Common myeloid progenitor, CD34-positive (primary cell): ENCODE measurements around the gene USP53. TPM values are rescaled to one million over a fixed set of nuclear protein-coding genes. Genes with fewer than 3 reads are reported as not detected.
A peak's percentile ranks its signal among the peaks of the same experiment; 100 is the strongest.
"Not testable (repeated sequence)": the region's sequence is repeated elsewhere in the genome, so short reads cannot be mapped to it uniquely, and the experiment has no call there.

Experiments used
- CTCF ChIA-PET: fragments of 350-600 bp; sonication (Branson Sonifier 250); formaldehyde crosslinking; loops from one replicate; lab custom pipeline; 2021; ENCODE audit warnings: antibody characterized with exemption; lab: Charles Lee
- POLR2A ChIA-PET: fragments of 350-600 bp; sonication (Branson Sonifier 250); formaldehyde crosslinking; loops from one replicate; lab custom pipeline; 2021; ENCODE audit warnings: antibody characterized with exemption; lab: Charles Lee
- DNase-seq, 3 donors: peaks; one replicate each; pipeline versions ENCODE4 v3.0.0 to v3.0.0-alpha.2; 2013
- H3K27ac ChIP-seq, 2 experiments: 1 replicate in 1 of 2; 2 replicates in 1 of 2; pipeline ENCODE4 v1.7.0; 2013; ENCODE audit warnings: inconsistent platforms in 2 of 2, low read length in 2 of 2, mild to moderate bottlenecking in 2 of 2, low read depth in 1 of 2, moderate library complexity in 1 of 2; ENCODE audit not compliant: severe bottlenecking in 2 of 2, insufficient read depth in 1 of 2, poor library complexity in 1 of 2
- H3K27me3 ChIP-seq, 5 experiments: replicated peaks in 2 of 5; 1 replicate in 3 of 5; 2 replicates in 2 of 5; pipeline versions ENCODE4 v1.6.1 to v1.7.0; 2013; ENCODE audit warnings: low read length in 4 of 5, mild to moderate bottlenecking in 2 of 5, moderate library complexity in 2 of 5, inconsistent platforms in 1 of 5; ENCODE audit not compliant: insufficient read depth in 5 of 5, control insufficient read depth in 4 of 5
- H3K36me3 ChIP-seq, 4 experiments: 1 replicate in 2 of 4; 2 replicates in 2 of 4; pipeline versions ENCODE4 v1.6.1 to v1.7.0; 2013; ENCODE audit warnings: low read length in 3 of 4, control low read depth in 1 of 4, mild to moderate bottlenecking in 1 of 4; ENCODE audit not compliant: control insufficient read depth in 4 of 4, insufficient read depth in 4 of 4
- H3K4me1 ChIP-seq, 4 experiments: 1 replicate in 3 of 4; 2 replicates in 1 of 4; pipeline versions ENCODE4 v1.6.1 to v1.7.1; 2013; ENCODE audit warnings: low read length in 3 of 4, mild to moderate bottlenecking in 3 of 4, control low read depth in 1 of 4, inconsistent platforms in 1 of 4, moderate library complexity in 1 of 4; ENCODE audit not compliant: control insufficient read depth in 4 of 4, insufficient read depth in 4 of 4; ENCODE audit errors: control extremely low read depth in 1 of 4
- H3K4me3 ChIP-seq, 7 experiments: 1 replicate in 4 of 7; 2 replicates in 3 of 7; pipeline versions ENCODE4 v1.5.1 to v1.7.0; 2013; ENCODE audit warnings: mild to moderate bottlenecking in 7 of 7, low read length in 6 of 7, moderate library complexity in 6 of 7, inconsistent platforms in 2 of 7, low read depth in 2 of 7, control low read depth in 1 of 7; ENCODE audit not compliant: insufficient read depth in 4 of 7, control insufficient read depth in 1 of 7; ENCODE audit errors: extremely low read depth in 1 of 7
- H3K9me3 ChIP-seq, 5 experiments: 1 replicate in 4 of 5; 2 replicates in 1 of 5; pipeline versions ENCODE4 v1.6.1 to v1.7.1; 2013; ENCODE audit warnings: low read length in 4 of 5, mild to moderate bottlenecking in 2 of 5, inconsistent platforms in 1 of 5, low read depth in 1 of 5, moderate library complexity in 1 of 5; ENCODE audit not compliant: control insufficient read depth in 4 of 5, insufficient read depth in 2 of 5; ENCODE audit errors: control extremely low read depth in 1 of 5
- WGBS: methylation state at CpG from one replicate; pipeline ENCODE4 v1.1.5; 2013; ENCODE audit not compliant: insufficient coverage; 5-methylcytosine and 5-hydroxymethylcytosine counted together
- polyA plus RNA-seq: library from polyadenylated mRNA; unstranded; fragments of 120-200 nt; gene quantifications from one replicate; pipeline ENCODE4 v1.2.1, GENCODE V29; 2013

Gene USP53
- polyA plus RNA-seq = 12.6 TPM

DNA sequence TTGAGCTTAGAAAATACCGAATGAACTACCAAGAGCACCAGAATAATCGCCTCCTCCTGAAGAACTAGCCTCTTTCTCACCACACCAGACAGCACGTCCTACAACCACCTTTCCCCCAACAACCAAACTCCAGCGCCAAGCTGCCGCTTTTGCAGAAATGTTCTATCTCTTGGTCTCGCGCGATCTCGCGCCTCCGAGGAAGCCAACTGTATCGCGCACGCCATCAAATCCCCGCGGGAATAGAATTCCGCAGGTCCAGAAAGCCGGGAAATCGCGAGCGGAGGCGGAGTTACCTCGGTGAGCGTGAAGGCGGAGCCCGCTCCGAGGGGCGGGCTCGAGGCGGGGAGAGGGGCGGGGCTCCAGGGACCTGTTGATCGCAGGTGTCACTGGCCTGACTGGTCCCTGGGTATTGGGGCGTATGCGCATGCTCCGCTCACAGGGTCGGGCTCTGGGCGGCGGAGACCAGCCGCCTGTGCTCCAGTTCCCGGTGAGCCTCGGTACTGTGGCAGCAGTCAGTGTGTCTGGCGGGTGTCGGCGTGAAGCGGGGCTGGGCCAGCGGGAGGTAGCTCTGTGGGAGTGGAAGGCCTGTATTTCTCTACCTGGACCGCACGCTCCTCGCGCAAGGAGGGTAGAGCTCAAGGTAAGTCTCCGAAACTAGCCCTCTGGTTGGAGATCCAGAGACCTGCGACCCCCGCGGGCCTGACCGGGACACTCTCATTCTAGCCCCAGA is at the start of gene USP53:
Gene USP53, plus strand, starts transcription at position 480 of the 730 bp plus-strand sequence. CDS start 27,047 bp downstream, outside the sequence.
- H3K9me3 ChIP-seq = no peaks in the 10 kb centered on the region
- H3K27me3 ChIP-seq = no peaks in the 10 kb centered on the region
- WGBS = 0% methylated on average over 51 of the region's 55 CpGs
- H3K4me1 ChIP-seq = peaks cover 0 to 25% (median 9%) of the 10 kb centered on the region in 4 experiments
- CTCF ChIA-PET = interaction anchor here (0.8 to 2.5 kb wide), 9 partner anchors 11 to 171 kb away, joined by 3 to 23 read pairs (median 4); no protein-coding TSS in a partner anchor
- POLR2A ChIA-PET = interaction anchor here (0.6 to 1.0 kb wide), 2 partner anchors 10 to 347 kb away, joined by 3 to 4 read pairs; no protein-coding TSS in a partner anchor
- H3K27ac ChIP-seq = peak within 1 kb of the TSS; percentile 82 to 87
- peak within 1 kb of the TSS; percentile 80 to 97 (median 92) for H3K4me3 ChIP-seq
- DNase-seq = peak; percentile 96 to 98 (median 98)
- H3K36me3 ChIP-seq = peaks cover 0 to 4% (median under 1%) of the 10 kb centered on the region in 4 experiments

GRCh38 chr4:119165767-119166166 is 46.7 kb upstream of the USP53 start:
- Histone ChIP-seq H3K9me3 (peaks cover 0 to 2% (median 0%) of the 10 kb centered on the region in 5 experiments), H3K36me3 (no peaks in the 10 kb centered on the region), H3K4me1 (no peaks in the 10 kb centered on the region), H3K4me3 (no peak overlapping the region), H3K27ac (no peak overlapping the region), H3K27me3 (no peaks in the 10 kb centered on the region)
- POLR2A ChIA-PET = no interaction called here
- CTCF ChIA-PET = interaction anchor here (2.0 kb wide), 1 partner anchor 10 kb away, joined by 8 read pairs; no protein-coding TSS in a partner anchor
- no peak for DNase-seq
- WGBS = 100% methylated on average over 1 of the region's 3 CpGs

- H3K36me3 ChIP-seq = no peaks in the 10 kb centered on the region
- ChIA-PET CTCF (interaction anchor here (1.1 kb wide), 1 partner anchor 9 kb away, joined by 3 read pairs; no protein-coding TSS in a partner anchor), POLR2A (no interaction called here)
- no peaks in the 10 kb centered on the region for H3K27me3 ChIP-seq
- DNase-seq = no peak
- no peak overlapping the region for H3K27ac ChIP-seq
- peaks cover 0 to 2% (median 0%) of the 10 kb centered on the region in 5 experiments for H3K9me3 ChIP-seq
- no peak overlapping the region for H3K4me3 ChIP-seq
- H3K4me1 ChIP-seq = no peaks in the 10 kb centered on the region
These were observed 42.3 kb upstream of the USP53 start for GRCh38 chr4:119170195-119170594.

- WGBS = 100% methylated on average over 6 of the region's 7 CpGs
These were observed 40.3 kb upstream of the USP53 start for GRCh38 chr4:119172223-119172622.

DNA sequence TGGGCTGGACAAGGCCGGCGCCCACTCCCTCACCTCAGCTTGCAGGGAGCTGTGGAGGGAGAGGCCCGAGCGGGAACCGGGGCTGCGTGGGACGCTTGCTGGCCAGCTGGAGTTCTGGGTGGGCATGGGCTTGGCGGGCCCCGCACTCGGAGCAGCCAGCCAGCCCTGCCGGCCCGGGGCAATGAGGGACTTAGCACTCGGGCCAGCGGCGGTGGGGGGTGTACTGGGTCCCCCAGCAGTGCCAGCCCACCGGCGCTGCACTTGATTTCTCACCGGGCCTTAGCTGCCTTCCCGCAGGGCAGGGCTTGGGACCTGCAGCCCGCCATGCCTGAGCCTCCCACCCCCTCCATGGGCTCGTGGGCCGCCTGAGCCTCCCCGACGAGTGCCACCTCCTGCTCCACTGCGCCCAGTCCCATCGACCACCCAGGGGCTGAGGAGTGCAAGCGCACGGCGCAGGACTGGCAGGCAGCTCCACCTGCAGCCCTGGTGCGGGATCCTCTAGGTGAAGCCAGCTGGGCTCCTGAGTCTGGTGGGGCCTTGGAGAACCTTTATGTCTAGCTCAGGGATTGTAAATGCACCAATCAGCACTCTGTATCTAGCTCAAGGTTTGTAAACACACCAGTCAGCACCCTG is 38.7 kb upstream of the USP53 start:
- 95% methylated on average over 25 of the region's 30 CpGs for WGBS

More at GRCh38 chr4:119172223-119172622, 40.3 kb upstream of the USP53 start:
- H3K4me3 ChIP-seq = no peak overlapping the region
- H3K9me3 ChIP-seq = peaks cover 0 to 2% (median 0%) of the 10 kb centered on the region in 5 experiments
- ChIA-PET POLR2A (no interaction called here), CTCF (interaction anchor here (0.7 kb wide), 1 partner anchor 17 kb away, joined by 3 read pairs; no protein-coding TSS in a partner anchor)
- DNase-seq = no peak
- no peaks in the 10 kb centered on the region for H3K27me3 ChIP-seq
- no peaks in the 10 kb centered on the region for H3K4me1 ChIP-seq
- no peak overlapping the region for H3K27ac ChIP-seq
- H3K36me3 ChIP-seq = no peaks in the 10 kb centered on the region

GRCh38 chr4:119179011-119179410 is 33.5 kb upstream of the USP53 start:
- Histone ChIP-seq H3K27me3 (no peaks in the 10 kb centered on the region), H3K36me3 (no peaks in the 10 kb centered on the region), H3K27ac (no peak overlapping the region), H3K4me3 (no peak overlapping the region), H3K4me1 (no peaks in the 10 kb centered on the region), H3K9me3 (no peaks in the 10 kb centered on the region)
- CTCF ChIA-PET = interaction anchor here (1.2 kb wide), 1 partner anchor 8 kb away, joined by 3 read pairs; no protein-coding TSS in a partner anchor
- 80% methylated on average over 1 of the region's 1 CpG for WGBS
- DNase-seq = no peak
- POLR2A ChIA-PET = interaction anchor here (0.6 kb wide), 1 partner anchor 18 kb away, joined by 4 read pairs; no protein-coding TSS in a partner anchor

More for the DNA sequence above, 38.7 kb upstream of the USP53 start:
- H3K27me3 ChIP-seq, POLR2A ChIA-PET, H3K4me1 ChIP-seq, DNase-seq, H3K9me3 ChIP-seq, H3K36me3 ChIP-seq, CTCF ChIA-PET, H3K27ac ChIP-seq, H3K4me3 ChIP-seq: not testable (repeated sequence)
